NCI-H2081 (cell line): ENCODE results near the gene AHCYL1.
"Not testable (repeated sequence)": the region's sequence is repeated elsewhere in the genome, so short reads cannot be mapped to it uniquely, and the experiment has no call there.

Experiments used
- DNase-seq, 2 experiments: peaks; one replicate each; lab custom pipeline; 2025; lab: John Stamatoyannopoulos, UW

Gene AHCYL1

DNA sequence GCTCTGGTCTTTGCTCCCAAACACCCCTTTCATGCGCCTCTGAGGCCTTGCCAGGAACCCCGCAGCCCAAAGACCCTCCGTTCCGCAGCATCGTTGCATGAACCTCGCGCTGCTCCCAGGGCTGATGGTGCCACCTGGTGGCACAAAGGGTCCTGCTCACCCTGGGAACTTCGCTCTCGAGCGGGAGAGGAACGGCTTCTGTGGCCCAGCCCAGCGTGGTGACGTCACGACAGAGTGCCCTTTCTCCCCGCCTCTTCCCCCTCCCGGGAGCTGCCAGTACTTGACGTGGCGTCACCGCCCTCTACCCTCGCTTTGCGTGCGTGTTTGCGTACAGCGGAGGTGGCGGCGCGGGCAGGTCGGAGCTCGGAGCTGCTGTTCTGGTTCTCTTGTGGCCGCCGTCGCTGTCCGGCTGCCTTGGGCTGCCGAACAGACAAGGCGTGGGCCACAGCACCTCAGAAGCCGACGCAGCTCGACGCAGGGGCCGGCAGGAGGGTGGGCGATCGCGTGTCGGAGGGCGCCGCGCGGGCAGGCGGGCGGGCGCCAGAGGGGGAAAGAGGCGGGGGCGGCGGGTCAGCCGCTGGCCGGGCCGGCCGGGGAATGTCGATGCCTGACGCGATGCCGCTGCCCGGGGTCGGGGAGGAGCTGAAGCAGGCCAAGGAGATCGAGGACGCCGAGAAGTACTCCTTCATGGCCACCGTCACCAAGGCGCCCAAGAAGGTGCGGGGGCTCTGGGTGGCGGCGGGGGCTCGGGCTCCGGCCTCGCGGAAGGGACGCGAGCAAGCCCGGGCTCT, at the start of gene AHCYL1:
AHCYL1 (plus strand) TSS at position 310 of the 791 bp plus-strand sequence; CDS start at position 598, 288 bp downstream.
- peak; percentile 96 to 97 for DNase-seq

DNA sequence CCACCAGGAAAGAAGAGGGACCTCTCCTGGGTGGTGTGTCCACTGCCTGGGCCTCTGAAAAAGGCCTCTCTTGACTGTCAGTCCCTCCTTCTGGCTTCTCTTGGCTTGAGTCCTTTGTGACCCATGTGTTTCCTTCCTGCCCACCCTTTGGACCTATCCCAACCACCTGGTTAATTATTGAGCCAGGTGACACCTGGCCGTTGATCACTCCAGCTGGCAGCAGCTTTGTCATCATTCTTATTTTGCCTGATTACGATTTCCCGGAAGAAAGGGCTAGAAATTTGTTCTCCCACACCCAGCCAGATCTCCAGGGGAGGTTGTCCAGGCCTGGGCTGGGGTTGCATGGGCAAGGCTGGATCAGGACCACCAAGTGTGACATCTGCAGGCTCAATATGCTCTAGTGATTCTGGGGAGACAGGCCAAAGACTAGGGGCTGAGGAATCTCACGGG, 49.1 kb upstream of the AHCYL1 start:
- DNase-seq: peak in 1 of 2 experiments; percentile 42

DNA sequence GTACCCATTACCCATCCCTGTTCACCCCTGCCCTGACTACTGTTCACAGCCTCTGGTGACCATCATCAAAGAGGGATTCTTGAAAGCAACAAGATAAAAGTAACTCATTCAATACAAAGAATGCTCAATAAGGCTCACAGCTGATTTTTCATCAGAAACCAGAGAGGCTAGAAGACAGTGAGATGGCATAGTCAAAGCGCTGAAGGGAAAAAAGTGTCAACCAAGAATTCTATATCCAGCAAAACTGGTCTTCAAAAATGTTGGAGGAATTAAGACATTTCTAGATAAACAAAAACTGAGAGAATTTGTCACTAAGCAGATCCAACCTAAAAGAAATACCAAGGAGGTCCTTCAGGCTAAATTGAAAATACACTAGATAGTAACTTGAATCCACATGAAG, 46.8 kb upstream of the AHCYL1 start:
- no peak for DNase-seq

DNA sequence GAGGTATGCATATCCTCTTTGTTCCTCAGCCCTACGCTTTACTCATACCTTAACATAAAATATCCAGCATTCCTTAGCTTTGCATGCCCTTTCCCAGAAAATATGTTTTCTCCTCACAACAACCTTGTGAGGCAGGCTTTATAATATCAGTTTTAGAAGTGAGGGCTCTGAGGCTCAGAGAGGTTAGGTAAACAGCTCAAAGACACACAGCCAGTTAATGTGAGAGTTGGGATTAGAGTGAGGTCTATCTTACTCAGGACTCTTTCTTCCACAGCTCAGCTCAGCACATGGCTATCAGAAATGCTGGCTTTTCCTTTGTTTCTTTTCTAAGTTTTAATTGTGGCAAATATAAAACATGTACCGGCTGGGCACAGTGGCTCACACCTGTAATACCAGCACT, 46.0 kb upstream of the AHCYL1 start:
- no peak for DNase-seq

- DNase-seq: no peak
Measured at GRCh38 chr1:109942434-109942833, 42.1 kb upstream of the AHCYL1 start.

GRCh38 chr1:109944541-109944940, 40.0 kb upstream of the AHCYL1 start:
- no peak for DNase-seq

DNA sequence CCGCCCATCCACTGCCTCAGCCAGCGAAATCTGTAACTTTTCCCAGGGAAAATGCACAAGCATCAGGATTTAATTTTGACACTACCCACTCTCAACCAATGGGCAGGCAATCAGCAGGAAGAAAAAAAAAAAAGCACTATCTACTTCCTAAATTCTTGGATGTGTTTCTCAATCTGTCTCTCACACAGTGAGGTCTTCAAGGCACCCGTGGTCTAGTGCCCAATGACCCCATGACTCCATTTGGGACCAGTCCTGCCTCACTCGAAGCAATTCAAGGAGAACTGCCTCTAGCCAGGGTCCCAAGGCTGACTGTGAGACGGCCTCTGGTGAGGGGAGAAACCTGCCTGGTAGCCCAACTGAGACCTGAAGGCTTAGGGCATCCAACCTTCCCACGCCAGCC, 38.1 kb upstream of the AHCYL1 start:
- no peak for DNase-seq

DNA sequence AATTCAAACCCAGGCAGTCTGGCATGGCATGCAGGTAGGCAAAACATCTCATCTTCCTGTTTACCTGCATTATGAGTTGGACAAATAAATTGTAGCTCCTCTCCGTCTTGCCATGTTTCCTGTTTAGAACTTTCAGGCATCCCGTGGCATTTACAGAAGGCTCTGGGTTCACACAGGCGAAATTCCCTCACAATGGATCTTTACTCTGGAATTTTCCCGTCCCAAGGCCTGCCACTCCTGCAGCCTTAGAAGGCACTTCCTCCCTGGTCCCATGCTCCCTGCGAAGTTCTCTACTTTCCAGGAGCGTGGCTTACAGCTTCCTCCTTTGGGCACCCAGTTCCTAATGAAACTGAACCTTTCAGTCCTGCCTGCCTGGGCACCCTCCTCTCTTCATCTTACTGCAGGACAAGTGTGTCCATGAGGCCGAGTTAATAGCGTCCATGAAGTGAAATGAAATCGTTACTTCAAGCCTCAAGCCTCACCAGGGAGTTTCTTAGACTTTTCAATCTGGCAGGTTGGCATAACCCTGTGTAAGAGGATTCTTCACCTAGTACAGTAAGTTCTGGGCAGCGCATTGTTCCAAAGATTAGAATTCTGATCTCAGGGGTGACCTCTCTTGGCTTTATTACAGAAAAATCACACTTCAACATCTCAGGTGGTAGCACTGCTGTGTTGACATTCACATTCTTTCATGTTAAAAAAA, 36.8 kb upstream of the AHCYL1 start:
- DNase-seq: no peak

DNA sequence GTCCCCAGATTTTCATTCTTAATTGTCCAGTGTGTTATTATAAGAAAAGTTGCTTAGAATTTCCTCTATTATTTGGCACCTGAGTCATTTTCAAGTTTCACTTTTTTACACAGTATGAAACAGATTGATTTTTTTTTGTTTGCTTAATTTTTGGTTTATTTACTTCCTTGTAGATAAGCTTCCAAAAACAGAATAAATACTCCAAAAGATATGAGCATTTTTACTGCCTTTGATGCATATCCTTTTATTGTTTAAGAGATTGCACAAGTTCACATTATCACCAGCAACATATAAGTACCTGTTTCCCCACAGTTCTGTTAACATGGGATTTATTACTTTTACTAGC, 36.3 kb upstream of the AHCYL1 start:
- no peak for DNase-seq

GRCh38 chr1:109950038-109950437, 34.5 kb upstream of the AHCYL1 start:
- DNase-seq: no peak

DNA sequence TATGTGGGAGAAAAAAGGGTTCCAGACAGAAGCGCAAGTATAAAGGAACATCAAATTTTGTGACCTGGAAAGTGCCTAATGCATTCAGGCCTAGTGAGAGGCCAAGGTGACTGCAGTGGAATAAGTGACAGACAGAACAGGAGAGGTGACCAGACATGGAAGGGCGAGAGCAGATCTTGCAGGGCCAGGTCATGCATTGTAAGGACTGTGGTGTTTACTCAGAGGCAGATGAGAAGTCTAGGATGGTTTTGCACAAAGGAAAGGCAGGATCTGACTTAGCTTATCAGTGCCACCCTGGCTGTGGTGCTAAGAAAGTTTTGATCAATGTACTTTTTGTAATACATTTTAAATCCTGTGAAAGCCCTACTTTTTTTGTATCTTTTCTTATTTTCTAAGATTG, 34.1 kb upstream of the AHCYL1 start:
- DNase-seq: no peak

- DNase-seq: not testable (repeated sequence)
Measured at GRCh38 chr1:109951501-109951900, 33.1 kb upstream of the AHCYL1 start.

DNA sequence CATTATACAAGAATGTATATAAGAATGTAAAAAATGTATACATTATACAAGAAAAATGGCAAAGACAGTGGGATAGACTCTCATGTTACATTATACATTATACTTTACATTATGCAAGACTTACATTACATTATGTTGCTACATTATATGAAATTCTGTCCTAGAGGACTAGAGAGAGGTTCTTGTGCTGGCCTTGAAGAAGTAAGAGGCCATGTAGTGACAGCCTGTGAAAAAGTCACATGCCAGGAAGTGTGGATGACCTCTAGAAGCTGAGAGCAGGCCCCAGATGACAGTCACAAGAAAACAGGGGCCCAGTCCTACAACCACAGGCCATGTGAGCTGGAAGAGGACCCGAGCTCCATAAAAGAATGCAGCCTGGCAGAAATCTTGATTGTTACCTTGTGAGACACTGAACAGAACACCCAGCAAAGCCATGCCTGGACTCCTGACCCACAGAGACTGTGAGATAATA, 30.5 kb upstream of the AHCYL1 start:
- no peak for DNase-seq

GRCh38 chr1:109959632-109959973, 25.0 kb upstream of the AHCYL1 start:
- DNase-seq: no peak

GRCh38 chr1:109959974-109960744, 24.4 kb upstream of the AHCYL1 start:
- DNase-seq: peak; percentile 61 to 87

DNA sequence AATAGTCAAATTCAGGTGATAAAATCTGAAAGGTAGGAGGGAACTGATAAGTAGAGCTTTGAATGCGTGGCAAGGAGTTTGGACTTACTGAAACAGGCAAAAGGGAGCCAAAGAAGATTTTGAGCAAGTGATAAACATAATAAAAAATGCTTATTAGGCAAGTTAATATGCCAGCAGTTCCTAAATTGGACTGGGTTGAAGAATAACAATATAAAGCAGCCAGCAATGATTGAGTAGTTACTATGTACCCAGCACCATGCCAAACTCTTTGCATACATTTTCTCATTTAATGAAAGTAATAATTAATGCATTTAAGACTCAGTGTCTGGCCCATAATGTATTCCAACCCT, 23.8 kb upstream of the AHCYL1 start:
- DNase-seq: no peak

DNA sequence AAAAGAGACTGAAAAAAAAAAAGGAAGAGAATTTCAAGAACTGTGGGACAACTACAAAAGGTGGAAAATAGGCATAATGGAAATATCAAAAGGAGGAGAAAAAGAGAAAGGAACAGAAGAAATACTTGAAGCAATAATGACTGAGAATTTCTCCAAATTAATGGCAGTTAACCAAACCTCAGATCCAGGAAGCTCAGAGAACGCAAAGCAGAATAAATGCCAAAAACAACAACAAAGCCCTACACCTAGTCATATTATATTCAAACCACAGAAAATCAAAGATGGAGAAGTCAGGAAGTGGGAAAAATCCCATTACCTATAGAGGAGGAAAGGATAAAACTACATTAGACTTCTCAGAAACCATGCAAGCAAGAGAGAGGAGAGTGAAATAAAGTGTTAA, 20.7 kb upstream of the AHCYL1 start:
- DNase-seq: no peak

DNA sequence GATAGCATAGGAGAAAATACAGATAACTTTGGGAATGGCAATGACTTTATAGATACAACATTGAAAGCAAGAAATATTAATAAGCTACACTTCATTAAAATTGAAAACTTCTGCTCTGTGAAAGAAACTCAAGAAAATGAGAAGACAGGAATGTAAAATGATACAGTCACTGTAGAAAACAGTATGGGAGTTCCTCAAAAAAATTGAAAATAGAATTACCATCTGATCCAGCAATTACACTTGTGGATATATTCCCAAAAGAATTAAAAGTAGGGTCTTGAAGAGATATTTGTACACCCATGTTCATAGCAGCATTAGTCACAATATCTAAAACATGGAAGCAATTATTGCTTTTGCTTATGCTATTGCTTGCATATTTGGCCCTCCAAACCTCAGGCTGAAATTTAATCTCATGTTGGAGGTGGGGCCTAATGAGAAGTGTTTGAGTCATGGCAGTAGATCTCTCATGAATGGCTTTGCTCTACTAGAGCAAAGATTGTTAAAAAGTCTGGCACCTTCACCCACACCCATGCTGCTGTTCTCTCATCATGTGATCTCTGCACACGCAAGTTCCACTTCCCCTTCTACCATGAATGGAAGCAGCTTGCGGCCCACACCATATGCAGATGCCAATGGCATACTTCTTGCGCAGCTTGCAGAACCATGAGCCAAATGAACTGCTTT, 15.3 kb upstream of the AHCYL1 start:
- no peak for DNase-seq

DNA sequence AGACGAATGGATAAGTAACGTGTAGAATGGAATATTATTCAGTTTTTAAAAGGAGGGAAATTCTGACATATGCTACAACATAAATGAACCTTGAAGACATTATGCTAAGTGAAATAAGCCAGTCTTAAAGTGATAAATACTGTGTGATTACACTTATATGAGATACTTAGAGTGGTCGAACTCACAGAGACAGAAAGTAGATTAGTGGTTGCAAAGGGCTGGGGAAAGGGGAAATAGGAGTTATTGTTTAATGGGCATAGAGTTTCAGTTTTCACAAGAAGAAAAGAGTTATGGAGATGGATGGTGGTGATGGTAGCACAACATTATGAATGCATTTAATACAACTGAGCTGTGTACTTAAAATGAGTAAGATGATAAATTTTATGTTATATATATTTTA, 14.7 kb upstream of the AHCYL1 start:
- DNase-seq: no peak

- no peak for DNase-seq
Measured at GRCh38 chr1:109971559-109971958, 13.0 kb upstream of the AHCYL1 start.

DNA sequence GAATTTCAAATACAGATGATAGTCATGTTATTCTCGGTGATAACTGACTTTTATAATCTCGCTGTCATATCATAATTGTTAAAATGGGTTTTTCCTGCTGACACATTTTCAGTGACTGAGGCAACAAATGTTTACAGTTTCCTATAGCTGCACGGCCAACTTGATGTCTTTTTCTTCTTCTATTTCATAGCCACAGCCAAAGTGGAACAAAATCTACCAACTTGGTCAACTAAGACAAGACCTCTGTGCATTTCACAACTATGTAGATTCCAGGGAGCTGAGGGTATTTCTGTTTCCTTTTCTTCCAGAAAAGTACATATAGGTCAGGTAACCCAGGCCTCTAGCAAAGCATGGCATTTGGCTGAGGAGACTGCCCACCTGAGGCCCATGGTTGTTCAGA, 10.4 kb upstream of the AHCYL1 start:
- DNase-seq: no peak

GRCh38 chr1:109975718-109976117, 8.8 kb upstream of the AHCYL1 start:
- DNase-seq: no peak
